ENCODE results near the gene CALN1.

CALN1 gene

DNA sequence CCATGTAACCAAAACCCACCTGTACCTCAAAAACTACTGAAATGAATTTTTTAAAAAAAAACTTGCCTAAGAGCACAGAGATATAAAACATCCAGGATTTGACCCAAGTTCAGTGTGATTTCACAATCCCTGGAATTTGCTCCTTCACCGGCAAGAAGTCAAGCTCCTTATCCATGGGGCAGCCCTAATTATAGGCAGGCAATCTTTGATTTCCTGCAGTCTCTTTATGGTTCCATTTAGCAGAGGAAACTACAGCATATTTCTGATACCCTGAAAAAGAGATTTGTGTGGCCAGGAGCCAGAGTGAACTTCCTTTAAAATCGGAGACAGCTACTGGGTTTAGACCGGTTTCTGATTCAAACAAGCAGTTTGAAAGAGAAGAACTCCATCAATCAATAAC, 154.1 kb downstream of the CALN1 start:
- no peak overlapping the region for H3K27ac ChIP-seq
- TF ChIP-seq ZFX (IDR thresholded peaks at IDR 0.05), result no peak
- TF ChIP-seq, protein P1, sequence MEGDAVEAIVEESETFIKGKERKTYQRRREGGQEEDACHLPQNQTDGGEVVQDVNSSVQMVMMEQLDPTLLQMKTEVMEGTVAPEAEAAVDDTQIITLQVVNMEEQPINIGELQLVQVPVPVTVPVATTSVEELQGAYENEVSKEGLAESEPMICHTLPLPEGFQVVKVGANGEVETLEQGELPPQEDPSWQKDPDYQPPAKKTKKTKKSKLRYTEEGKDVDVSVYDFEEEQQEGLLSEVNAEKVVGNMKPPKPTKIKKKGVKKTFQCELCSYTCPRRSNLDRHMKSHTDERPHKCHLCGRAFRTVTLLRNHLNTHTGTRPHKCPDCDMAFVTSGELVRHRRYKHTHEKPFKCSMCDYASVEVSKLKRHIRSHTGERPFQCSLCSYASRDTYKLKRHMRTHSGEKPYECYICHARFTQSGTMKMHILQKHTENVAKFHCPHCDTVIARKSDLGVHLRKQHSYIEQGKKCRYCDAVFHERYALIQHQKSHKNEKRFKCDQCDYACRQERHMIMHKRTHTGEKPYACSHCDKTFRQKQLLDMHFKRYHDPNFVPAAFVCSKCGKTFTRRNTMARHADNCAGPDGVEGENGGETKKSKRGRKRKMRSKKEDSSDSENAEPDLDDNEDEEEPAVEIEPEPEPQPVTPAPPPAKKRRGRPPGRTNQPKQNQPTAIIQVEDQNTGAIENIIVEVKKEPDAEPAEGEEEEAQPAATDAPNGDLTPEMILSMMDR (conservative IDR thresholded peaks at IDR 0.05), result no peak

DNA sequence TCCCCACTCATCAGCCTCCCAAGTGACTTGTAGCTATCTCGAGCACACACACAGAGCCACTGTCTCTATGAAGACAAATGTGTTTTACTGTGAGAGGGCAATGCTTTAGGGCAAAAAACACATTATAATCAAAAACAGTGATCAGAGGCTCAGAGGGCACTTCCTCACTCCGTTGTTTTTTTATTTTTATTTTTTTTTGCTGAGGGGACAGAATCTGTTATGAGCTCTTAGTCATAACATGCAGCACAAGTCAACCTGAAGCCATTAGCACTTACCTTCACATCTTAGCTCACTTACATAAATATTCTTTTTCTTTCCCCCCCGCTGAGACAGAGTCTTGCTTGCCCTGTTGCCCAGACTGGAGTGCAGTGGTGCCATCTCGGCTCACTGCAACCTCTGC, 157.7 kb downstream of the CALN1 start:
- H3K27ac ChIP-seq, result no peak overlapping the region
- TF ChIP-seq, protein P1 (conservative IDR thresholded peaks at IDR 0.05), result no peak
- no peak for TF ChIP-seq ZFX (IDR thresholded peaks at IDR 0.05)

DNA sequence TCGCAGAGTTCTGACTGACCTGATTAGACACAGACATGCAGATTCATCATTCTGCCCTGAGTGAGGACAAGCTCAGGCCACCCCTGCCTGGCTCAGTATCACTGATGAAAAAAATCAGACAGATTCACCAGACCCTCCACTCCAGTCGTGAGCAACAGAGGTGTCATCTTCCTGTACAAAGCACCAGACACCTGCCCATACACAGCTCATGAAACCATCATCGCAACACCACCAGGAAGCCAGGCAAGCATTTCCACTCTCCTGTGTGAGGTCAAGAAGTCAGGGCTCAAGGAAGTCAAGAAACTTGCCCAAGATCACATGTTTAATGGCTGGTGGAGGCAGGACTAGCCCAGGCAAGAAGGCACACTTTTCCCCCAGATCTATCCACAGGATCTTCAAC, 163.0 kb downstream of the CALN1 start:
- TF ChIP-seq, protein P1 (conservative IDR thresholded peaks at IDR 0.05), result no peak
- TF ChIP-seq ZFX (IDR thresholded peaks at IDR 0.05), result no peak
- no peak overlapping the region for H3K27ac ChIP-seq

DNA sequence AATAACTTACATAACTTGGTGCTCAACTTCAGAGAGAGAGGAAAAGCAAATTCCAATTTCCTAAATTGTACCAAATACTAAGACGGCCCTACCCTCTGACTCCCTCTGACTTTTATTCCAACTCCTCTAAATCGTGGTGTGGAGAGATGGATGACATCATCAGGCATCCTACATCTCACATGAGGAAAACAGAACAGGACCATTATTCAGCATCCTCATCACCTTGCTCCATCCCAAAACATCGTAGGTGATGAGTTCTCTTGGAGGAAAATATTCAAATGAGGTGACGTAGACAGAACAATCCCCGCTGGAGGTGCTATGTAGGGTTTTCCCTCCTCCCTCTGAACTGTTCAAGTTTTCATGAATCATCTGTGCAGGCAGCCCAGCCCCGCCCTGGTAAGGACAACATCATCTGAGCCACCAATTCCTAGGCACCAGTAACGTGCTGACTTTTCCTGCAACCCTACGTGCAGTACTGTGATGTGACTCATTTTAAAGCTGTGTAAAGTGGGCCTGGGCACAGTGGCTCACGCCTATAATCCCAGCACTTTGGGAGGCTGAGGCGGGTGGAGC, 167.2 kb downstream of the CALN1 start:
- no peak for TF ChIP-seq ZFX (IDR thresholded peaks at IDR 0.05)
- TF ChIP-seq, protein P1 (conservative IDR thresholded peaks at IDR 0.05), result no peak
- no peak overlapping the region for H3K27ac ChIP-seq

DNA sequence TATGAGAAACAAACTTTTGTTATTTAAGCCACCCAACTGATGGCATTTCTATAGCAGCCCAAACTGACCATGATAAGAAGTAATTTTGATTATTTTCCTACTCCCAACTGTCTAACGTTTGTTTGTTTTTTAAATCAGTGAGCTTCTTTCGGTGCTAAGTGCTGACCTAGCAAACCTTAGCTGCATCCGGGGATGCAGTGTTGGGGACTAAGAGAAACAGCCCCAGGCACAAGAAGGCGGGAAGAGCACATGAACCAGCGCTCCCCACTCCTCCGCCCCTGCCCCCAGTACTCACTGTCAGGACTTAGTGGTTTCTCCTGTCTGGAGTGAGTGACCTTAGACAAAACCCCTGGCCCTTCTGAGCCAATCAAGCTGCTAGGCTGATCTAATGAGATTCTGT, 168.8 kb downstream of the CALN1 start:
- H3K27ac ChIP-seq, result no peak overlapping the region
- TF ChIP-seq ZFX (IDR thresholded peaks at IDR 0.05), result no peak
- TF ChIP-seq, protein P1 (conservative IDR thresholded peaks at IDR 0.05), result no peak

DNA sequence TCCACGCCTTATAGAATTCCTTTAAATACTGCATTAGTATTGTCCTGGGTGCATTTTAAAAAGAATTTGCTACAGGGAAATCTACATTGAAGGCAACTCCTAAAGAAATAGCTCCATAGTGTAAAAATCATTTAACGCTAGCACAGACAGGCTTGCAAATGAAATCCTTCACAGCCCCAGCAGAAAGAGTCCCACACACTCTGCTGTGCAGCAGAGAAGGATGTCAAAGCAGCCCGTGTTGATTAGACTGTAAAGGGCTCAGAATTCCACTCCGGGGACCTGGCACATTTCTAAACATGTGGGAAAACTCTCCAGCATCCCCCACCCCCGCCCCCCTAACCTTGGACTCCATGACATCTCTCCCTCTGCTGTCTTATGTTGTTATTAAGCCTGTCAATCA, 176.8 kb downstream of the CALN1 start:
- H3K27ac ChIP-seq, result no peak overlapping the region
- TF ChIP-seq ZFX (IDR thresholded peaks at IDR 0.05), result no peak
- TF ChIP-seq, protein P1 (conservative IDR thresholded peaks at IDR 0.05), result no peak

DNA sequence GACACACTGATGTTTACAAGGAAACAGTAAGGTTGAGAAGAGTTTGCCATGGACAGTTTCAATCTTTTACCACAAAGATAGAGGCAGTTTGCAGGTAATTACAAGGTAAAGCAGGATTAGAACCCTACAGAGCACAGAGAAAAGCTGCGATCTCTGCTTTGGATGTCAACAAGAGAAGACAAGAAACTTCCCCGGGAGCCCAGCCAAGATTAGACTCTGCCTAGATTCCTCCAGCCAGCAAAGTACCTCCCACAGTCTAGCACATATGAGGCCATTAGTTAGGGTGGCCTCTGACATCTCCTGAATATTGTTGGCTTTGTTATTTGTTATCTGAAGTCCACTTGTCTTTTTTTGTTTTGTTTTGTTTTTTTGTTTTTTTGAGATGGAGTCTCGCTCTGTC, 178.1 kb downstream of the CALN1 start:
- H3K27ac ChIP-seq, result no peak overlapping the region
- TF ChIP-seq, protein P1 (conservative IDR thresholded peaks at IDR 0.05), result no peak
- no peak for TF ChIP-seq ZFX (IDR thresholded peaks at IDR 0.05)
